ENCODE results near the gene HSPA5. TPM values are rescaled to one million over a fixed set of nuclear protein-coding genes. Genes with fewer than 3 reads are reported as not detected.
"Not testable (repeated sequence)": the region's sequence is repeated elsewhere in the genome, so short reads cannot be mapped to it uniquely, and the experiment has no call there.

The HSPA5 gene
- total and polyA plus RNA-seq, 7 donors, result 15.6 to 208 (median 61.7) TPM

- Histone ChIP-seq H3K4me3 (no peak overlapping the region), H3K27me3 (no peaks in the 10 kb centered on the region), H3K27ac (peak overlapping the region in 3 of 4 donors; percentile 67 to 89 (median 81)), H3K36me3 (peaks cover 19 to 82% (median 34%) of the 10 kb centered on the region in 4 donors), H3K4me1 (peaks cover 0 to 55% (median 51%) of the 10 kb centered on the region in 4 donors), H3K9me3 (no peaks in the 10 kb centered on the region)
- intact Hi-C loops (cut with DNase I), result no loop called here
- DNase-seq, result no peak
- TF ChIP-seq EP300 (IDR thresholded peaks at IDR 0.05) (peak in 3 of 4 donors; percentile 58 to 93 (median 87)), POLR2AphosphoS5 (IDR thresholded peaks at IDR 0.05) (peak; percentile 53 to 96 (median 86)), POLR2A (IDR thresholded peaks at IDR 0.05) (no peak), CTCF (IDR thresholded peaks at IDR 0.05) (no peak)
- 55 to 71% methylated on average over 3 of the region's 3 CpGs for WGBS, 2 donors
Observed at GRCh38 chr9:125233678-125234077, 7.5 kb downstream of the HSPA5 start.

DNA sequence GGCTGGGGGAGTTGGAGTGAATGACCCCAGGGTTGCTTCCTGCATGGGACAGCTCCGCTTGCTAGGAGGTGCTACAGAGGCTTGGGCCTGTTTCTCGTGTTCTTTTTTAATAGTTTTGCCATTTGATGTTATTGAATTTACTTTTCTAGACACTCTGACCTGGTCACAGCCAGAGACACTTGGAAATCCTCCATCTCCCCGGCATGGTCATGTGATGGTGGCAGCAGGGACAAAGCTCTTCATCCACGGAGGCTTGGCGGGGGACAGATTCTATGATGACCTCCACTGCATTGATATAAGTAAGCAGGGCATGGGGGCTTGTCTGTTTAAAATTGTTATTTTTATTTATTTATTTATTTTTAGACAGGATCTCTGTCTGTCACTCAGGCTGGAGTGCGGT lies 13.4 kb downstream of the HSPA5 start:
- Histone ChIP-seq H3K27ac (no peak overlapping the region), H3K4me1 (no peaks in the 10 kb centered on the region), H3K9me3 (no peaks in the 10 kb centered on the region), H3K27me3 (no peaks in the 10 kb centered on the region), H3K36me3 (peaks cover 0 to 47% (median 19%) of the 10 kb centered on the region in 4 donors), H3K4me3 (no peak overlapping the region)
- intact Hi-C loops (cut with DNase I), result no loop called here
- WGBS, 2 donors, result 96% methylated on average over 6 of the region's 6 CpGs
- DNase-seq, result no peak
- TF ChIP-seq EP300 (IDR thresholded peaks at IDR 0.05), result no peak
- TF ChIP-seq POLR2A (IDR thresholded peaks at IDR 0.05), result no peak
- TF ChIP-seq POLR2AphosphoS5 (IDR thresholded peaks at IDR 0.05), result no peak
- TF ChIP-seq CTCF (IDR thresholded peaks at IDR 0.05), result no peak

GRCh38 chr9:125224858-125225257 lies 16.3 kb downstream of the HSPA5 start:
- intact Hi-C loops (cut with DNase I); DNase-seq; H3K9me3 ChIP-seq; H3K27me3 ChIP-seq; H3K4me1 ChIP-seq; H3K27ac ChIP-seq; H3K4me3 ChIP-seq: not testable (repeated sequence)
- peaks cover 0 to 44% (median 20%) of the 10 kb centered on the region in 4 donors for H3K36me3 ChIP-seq

- Histone ChIP-seq H3K36me3 (peaks cover 0 to 49% (median 15%) of the 10 kb centered on the region in 4 donors), H3K4me1 (no peaks in the 10 kb centered on the region), H3K9me3 (no peaks in the 10 kb centered on the region), H3K27ac (no peak overlapping the region), H3K27me3 (no peaks in the 10 kb centered on the region), H3K4me3 (no peak overlapping the region)
- TF ChIP-seq EP300 (IDR thresholded peaks at IDR 0.05), result no peak
- TF ChIP-seq POLR2A (IDR thresholded peaks at IDR 0.05), result no peak
- TF ChIP-seq POLR2AphosphoS5 (IDR thresholded peaks at IDR 0.05), result no peak
- no peak for TF ChIP-seq CTCF (IDR thresholded peaks at IDR 0.05)
- no peak for DNase-seq
- intact Hi-C loops (cut with DNase I), result no loop called here
- WGBS, 2 donors, result 95 to 99% methylated on average over 3 of the region's 3 CpGs
Observed at GRCh38 chr9:125218621-125219020, 22.5 kb downstream of the HSPA5 start.

DNA sequence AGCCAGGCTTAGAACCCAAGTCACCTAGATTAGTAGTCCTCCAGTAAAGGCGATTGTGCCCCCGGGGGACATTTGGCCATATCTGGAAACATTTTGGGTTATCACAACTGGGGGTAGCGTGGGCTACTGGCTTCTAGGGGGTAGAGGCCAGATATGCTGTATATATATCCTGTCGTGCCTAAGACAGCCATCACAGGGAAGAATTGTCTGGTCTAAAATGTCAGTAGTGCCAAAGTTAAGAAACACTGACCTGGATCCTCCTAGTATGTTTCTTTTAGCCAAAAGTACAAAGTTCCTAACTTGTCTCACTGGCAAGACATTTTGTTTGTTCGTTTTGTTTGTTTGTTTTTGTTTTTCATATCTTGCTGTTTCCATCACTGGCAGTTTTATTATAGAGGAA lies 27.0 kb downstream of the HSPA5 start:
- no peaks in the 10 kb centered on the region for H3K27me3 ChIP-seq
- no peak overlapping the region for H3K4me3 ChIP-seq
- no peak for DNase-seq
- peaks cover 0 to 61% (median 10%) of the 10 kb centered on the region in 4 donors for H3K36me3 ChIP-seq
- no peak for TF ChIP-seq POLR2A (IDR thresholded peaks at IDR 0.05)
- no peak for TF ChIP-seq EP300 (IDR thresholded peaks at IDR 0.05)
- TF ChIP-seq CTCF (IDR thresholded peaks at IDR 0.05), result no peak
- TF ChIP-seq POLR2AphosphoS5 (IDR thresholded peaks at IDR 0.05), result no peak
- WGBS, 2 donors, result 84 to 89% methylated on average over 5 of the region's 5 CpGs
- no peaks in the 10 kb centered on the region for H3K4me1 ChIP-seq
- intact Hi-C loops (cut with DNase I), result no loop called here
- H3K9me3 ChIP-seq, result no peaks in the 10 kb centered on the region
- no peak overlapping the region for H3K27ac ChIP-seq

All from sigmoid colon (tissue), 7 donors.